GM18868 (cell line): ENCODE measurements around the gene MIA2.
"Not testable (repeated sequence)": the region's sequence is repeated elsewhere in the genome, so short reads cannot be mapped to it uniquely, and the experiment has no call there.

ENCODE experiments used
- ATAC-seq: cut with Tn5 transposase; IDR thresholded peaks from one replicate; pipeline ENCODE4 v1.9.1; 2021; ENCODE audit warnings: mild to moderate bottlenecking, moderate library complexity; ENCODE audit not compliant: unreplicated experiment

The MIA2 gene

DNA sequence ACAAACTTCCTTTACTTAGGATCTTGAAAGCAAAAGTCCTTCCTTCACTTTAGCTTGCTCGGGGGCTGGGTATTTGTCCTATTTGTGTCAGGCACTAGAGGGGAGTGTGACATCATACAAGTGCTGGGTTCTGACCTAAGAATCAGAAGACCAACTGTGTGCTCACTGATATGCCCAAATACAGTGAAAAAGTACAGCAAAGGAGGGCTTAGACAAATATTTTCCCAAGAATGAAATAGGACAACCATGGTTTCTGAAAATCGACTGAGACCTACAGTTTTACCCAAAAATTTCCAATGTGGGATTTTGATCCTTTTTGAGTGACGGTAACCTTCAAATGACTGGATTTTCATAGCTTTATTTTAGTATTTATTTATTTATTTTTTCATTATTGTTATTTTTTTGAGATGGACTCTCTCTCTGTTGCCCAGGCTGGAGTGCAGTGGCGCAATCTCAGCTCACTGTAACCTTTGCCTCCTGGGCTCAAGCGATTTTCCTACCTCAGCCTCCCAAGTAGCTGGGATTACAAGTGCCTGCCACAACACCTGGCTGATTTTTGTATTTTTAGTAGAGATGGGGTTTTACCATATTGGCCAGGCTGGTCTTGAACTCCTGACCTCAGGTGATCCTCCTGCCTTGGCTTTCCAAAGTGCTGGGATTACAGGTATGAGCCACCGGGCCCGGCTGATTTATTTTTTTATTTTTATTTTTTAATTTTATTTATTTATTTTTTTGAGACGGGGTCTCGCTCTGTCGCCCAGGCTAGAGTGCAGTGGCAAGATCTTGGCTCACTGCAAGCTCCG, 1.8 kb upstream of the MIA2 start:
- peak; percentile 72 for ATAC-seq

DNA sequence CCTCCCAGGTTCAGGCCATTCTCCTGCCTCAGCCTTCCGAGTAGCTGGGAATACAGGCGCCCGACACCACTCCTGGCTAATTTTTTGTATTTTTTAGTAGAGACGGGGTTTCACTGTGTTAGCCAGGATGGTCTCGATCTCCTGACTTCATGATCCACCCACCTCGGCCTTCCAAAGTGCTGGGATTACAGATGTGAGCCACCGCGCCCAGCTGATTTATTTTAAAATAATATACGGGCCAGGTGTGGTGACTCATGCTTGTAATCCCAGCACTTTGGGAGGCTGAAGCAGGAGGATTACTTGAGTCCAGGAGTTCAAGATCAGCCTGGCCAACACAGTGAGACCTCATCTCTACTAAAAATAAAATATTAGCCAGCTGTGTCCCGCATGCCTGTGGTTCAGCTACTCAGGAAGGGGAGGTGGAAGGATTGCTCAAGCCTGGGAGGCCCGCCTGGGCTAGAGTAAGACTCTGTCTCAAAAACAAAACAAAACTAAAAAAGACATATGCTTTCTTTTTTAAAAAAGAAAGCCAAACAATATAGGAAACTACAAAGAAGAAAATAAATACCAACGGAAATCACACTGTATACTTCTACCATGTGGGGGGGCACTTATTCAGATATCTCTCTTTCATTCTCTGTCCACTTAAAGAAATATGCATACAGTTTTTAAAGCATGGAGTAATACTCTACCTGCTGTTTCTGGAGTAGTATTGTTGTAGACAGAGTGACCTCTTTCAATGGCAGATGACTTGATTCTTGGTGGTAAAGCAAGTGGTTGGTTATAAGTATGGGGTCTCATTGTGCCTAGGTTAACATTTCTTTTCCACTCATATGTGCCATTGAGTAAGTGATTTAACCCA, 930 bp upstream of the MIA2 start:
- no peak for ATAC-seq

DNA sequence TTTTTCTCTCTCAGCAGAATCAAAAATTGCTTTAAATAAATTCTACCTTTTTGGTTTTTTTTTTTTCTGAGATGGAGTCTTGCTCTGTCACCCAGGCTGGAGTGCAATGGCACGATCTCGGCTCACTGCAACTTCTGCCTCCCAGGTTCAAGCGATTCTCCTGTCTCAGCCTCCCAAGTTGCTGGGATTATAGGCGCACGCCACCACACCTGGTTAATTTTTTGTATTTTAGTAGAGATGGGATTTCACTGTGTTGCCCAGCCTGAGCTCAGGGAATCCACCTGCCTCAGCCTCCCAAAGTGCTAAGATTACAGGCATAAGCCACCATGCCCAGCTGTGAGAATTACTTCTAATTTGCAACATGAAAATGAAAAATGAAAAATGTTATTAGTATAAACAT, 1.3 kb downstream of the MIA2 start:
- ATAC-seq = not testable (repeated sequence)

GRCh38 chr14:39235466-39235865, 1.8 kb downstream of the MIA2 start:
- ATAC-seq = not testable (repeated sequence)

GRCh38 chr14:39240769-39241168, 7.1 kb downstream of the MIA2 start:
- no peak for ATAC-seq

DNA sequence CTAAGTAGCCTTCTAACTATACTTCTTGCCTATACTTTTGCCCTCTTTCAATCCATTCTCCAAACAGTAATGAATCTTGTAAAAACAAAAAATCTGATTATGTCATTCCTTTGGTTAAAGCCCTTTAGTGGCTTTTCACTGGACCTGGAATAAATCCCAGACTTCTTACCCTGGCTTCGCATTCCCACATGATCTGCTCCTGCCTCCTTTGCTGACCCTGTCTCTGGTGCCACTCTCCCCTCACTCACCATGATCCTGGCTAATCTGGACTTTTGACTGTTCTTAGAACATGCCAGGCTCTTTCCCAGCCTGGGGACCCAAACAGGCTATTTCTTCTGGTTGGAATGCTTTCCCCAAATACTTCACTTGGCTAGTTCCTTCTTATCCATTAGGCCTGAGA, 7.9 kb downstream of the MIA2 start:
- no peak for ATAC-seq

DNA sequence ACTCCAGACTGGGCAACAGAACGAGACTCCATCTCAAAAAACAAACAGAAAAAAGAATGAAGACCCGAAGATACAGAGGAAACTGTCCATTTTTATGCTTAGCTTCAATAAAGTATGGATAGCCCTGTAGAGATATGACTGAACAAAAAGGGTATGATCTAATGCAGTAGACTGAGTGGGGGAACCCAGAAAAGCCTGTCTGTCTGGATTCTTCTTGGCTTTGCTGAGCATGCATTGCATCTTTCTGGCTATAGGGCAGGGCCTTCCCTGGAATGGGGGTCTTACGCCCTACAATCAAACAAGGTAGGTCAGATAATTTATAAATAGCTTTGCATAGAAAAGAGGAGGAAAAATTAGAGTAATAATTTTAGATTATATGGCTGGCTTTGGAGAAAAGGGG, 10.1 kb downstream of the MIA2 start:
- no peak for ATAC-seq

DNA sequence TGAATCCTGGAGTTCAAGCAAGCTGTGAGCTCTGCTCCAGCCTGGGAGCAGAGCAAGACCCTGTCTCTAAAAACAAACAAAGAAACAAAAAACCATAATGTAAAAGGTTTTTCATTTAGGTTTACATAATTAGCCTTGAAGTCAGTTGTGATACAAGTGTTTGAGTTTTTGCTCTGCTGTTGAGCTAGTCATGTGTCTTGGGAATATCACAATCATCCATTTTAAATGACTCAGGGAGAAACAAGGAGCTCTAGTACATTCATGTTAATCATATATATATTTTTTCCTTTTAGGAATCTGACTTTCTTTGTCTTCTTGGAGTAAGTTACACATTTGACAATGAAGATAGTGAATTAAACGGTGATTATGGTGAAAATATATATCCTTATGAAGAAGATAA, 12.9 kb downstream of the MIA2 start:
- ATAC-seq = no peak

- no peak for ATAC-seq
These were observed 13.5 kb downstream of the MIA2 start for GRCh38 chr14:39247256-39247655.

GRCh38 chr14:39251547-39251946, 17.8 kb downstream of the MIA2 start:
- no peak for ATAC-seq

DNA sequence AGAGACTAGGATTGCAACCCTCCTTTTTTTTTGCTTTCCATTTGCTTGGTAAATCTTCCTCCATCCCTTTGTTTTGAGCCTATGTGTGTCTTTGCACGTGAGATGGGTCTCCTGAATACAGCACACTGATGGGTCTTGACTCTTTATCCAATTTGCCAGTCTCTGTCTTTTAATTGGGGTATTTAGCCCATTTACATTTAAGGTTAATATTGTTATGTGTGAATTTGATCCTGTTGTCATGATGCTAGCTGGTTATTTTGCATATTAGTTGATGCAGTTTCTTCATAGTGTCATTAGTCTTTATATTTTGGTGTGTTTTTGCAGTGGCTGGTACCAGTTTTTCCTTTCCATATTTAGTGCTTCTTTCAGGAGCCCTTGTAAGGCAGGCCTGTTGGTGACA, 23.7 kb downstream of the MIA2 start:
- not testable (repeated sequence) for ATAC-seq

- no peak for ATAC-seq
These were observed 25.2 kb downstream of the MIA2 start for GRCh38 chr14:39258782-39259545.

GRCh38 chr14:39260161-39260560, 26.4 kb downstream of the MIA2 start:
- ATAC-seq = not testable (repeated sequence)

- ATAC-seq = not testable (repeated sequence)
These were observed 28.5 kb downstream of the MIA2 start for GRCh38 chr14:39262214-39262613.

DNA sequence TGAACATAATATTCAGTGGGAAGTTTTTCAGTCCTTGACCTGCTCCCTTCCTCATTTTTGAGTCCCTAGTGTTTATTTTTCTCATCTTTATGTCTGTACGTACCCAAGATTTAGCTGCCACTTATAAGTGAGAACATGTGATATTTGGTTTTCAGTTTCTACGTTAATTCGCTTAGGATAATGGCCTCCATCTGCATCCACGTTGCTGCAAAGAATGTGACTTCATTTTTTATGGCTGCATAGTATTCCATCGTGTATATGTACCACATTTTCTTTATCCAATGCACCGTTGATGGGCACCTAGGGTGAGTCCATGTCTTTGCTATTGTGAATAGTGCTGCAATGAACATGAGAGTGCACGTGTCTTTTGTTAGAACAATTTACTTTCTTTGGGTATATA, 30.3 kb downstream of the MIA2 start:
- no peak for ATAC-seq

- no peak for ATAC-seq
These were observed 30.8 kb downstream of the MIA2 start for GRCh38 chr14:39264558-39264957.

- ATAC-seq = no peak
These were observed 31.3 kb downstream of the MIA2 start for GRCh38 chr14:39265033-39265432.

DNA sequence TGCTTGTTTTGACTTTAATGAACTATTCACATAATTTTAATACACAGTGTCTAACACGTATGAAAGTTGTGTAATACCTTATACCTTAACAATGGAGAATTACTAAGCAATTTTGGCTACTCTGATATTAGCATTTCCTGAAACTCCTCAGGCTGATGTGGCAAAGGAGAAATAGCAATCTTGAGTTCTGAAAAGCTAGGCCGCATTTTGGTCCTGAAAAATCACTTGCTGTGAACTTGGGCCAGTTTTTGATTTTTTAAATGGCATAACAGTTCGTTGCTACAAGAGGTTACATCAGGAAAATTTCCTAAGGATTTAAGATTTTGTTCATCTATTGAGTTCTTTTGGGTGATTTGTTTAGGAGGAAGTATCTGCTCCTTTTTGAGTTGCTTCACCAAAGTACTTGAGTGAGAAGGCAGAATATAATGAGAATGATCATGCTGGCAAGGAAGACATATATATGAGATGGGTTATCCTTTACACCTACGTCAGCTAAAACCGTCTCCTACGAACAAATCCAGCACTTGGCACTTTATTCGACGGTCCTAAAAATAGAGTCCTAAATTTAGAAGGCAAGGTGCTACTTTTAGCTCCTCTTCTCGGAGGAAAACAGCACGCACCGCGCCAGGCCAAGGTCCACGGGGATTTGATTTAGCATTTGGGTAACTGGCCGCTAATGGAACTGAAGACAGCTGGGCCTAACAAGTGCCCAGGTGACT, 32.2 kb downstream of the MIA2 start:
- ATAC-seq = no peak

DNA sequence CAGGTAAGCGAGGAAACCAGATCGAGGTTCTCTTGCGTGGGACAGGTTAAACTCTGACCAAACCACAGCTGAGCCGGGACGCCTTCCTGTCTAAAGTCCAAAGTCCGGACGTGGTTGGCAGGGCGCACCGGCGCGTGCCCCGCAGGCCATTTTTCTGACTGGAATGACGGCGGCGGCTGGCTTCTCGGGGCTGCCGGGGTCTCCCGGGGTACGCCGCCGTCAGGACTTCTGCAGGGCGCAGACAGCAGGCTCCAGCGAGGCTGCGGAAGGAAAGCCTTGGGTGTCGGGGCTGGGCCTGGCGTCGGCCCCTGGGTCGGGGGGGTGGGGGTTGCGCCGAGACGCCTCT, 32.8 kb downstream of the MIA2 start:
- peak; percentile 30 for ATAC-seq

DNA sequence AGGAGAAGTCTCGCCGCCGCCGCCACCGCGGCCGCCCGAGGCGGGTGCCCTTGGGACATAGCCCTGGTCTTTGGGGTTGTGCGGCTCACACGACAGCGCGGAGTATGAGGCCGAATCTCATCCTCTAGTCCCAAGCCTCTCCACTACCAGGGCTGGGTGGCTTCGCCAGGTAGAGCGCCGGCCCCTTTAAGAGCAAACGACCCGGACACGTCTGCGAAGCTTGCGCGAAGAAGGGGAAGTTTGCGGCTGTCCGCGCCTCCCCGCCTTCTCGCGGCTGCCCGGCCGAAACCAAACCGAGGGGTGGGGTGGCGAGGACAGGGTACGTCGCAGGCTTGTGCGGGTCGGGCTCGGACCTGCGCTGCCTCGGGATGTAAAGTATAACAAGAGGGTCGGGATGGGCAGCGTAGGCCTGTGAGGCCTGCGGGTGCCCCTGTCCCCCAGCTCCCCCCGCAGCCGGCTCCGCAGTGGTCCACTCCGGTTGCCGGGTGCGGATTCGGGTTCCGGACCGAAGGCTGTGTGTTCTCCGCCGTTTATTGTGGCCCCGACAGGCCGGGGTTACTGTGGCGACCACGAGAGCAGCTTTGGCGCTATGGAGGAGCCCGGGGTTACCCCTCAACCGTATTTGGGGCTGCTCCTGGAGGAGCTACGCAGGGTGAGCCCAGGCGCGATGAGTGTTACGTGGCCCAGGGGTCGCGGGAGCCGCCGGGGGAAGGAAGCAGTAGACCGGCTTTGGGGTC, 33.3 kb downstream of the MIA2 start:
- peak; percentile 84 for ATAC-seq
